SK-N-SH (cell line): ENCODE measurements around the gene RNASE9.

Experiments used
- CTCF ChIP-seq: fragments of 200-600 bp; sonication (generic); IDR thresholded peaks from 2 replicates; pipeline ENCODE4 v1.6.1; 2017; ENCODE audit warnings: antibody characterized with exemption, mild to moderate bottlenecking, moderate library complexity
- EZH2phosphoT487 ChIP-seq: fragments of 200-600 bp; sonication (generic); IDR thresholded peaks from 2 replicates; pipeline ENCODE4 v1.6.1; 2017; ENCODE audit warnings: low read depth, mixed run types, mild to moderate bottlenecking, antibody characterized with exemption, moderate library complexity, borderline replicate concordance
- MAX ChIP-seq: IDR thresholded peaks from 2 replicates; pipeline ENCODE4 v1.4.0; 2012; ENCODE audit warnings: low read depth
- POLR2AphosphoS5 ChIP-seq: IDR thresholded peaks from 2 replicates; pipeline ENCODE4 v1.6.1; 2012; ENCODE audit warnings: low read depth, low read length
- RAD21 ChIP-seq: IDR thresholded peaks from 2 replicates; pipeline ENCODE4 v1.6.1; 2012; ENCODE audit warnings: mild to moderate bottlenecking, low read length
- TAF1 ChIP-seq: IDR thresholded peaks from 2 replicates; pipeline ENCODE4 v1.6.1; 2012; ENCODE audit warnings: low read depth, mild to moderate bottlenecking, low read length, moderate library complexity, borderline replicate concordance

- TF ChIP-seq CTCF (no peak), EZH2phosphoT487 (no peak), TAF1 (no peak), RAD21 (no peak), MAX (no peak), POLR2AphosphoS5 (no peak)
Measured at GRCh38 chr14:20603813-20604690, 43.2 kb upstream of the RNASE9 start.
